DMS 273 (cell line): ENCODE results near the gene GALNT9.
A peak's percentile ranks its signal among the peaks of the same experiment; 100 is the strongest.

Experiments
- DNase-seq: peaks from one replicate; lab custom pipeline; 2025; ENCODE audit not compliant: unreplicated experiment; lab: John Stamatoyannopoulos, UW

The GALNT9 gene

GRCh38 chr12:132327336-132328171 lies 1.8 kb downstream of the GALNT9 start:
- peak; percentile 36 for DNase-seq

GRCh38 chr12:132326646-132327045 lies 2.7 kb downstream of the GALNT9 start:
- no peak for DNase-seq

GRCh38 chr12:132325733-132326130 lies 3.7 kb downstream of the GALNT9 start:
- no peak for DNase-seq

GRCh38 chr12:132324841-132325732 lies 4.3 kb downstream of the GALNT9 start:
- DNase-seq, result no peak

- DNase-seq, result no peak
These were observed 5.2 kb downstream of the GALNT9 start for GRCh38 chr12:132324173-132324572.

- no peak for DNase-seq
These were observed 6.0 kb downstream of the GALNT9 start for GRCh38 chr12:132323171-132324010.

GRCh38 chr12:132322206-132323132 lies 6.9 kb downstream of the GALNT9 start:
- no peak for DNase-seq

- no peak for DNase-seq
These were observed 7.9 kb downstream of the GALNT9 start for GRCh38 chr12:132321321-132322118.

GRCh38 chr12:132320767-132321211 lies 8.6 kb downstream of the GALNT9 start:
- DNase-seq, result no peak

- no peak for DNase-seq
These were observed 9.3 kb downstream of the GALNT9 start for GRCh38 chr12:132319991-132320570.

GRCh38 chr12:132319359-132319950 lies 9.9 kb downstream of the GALNT9 start:
- DNase-seq, result no peak

- DNase-seq, result no peak
These were observed 10.8 kb downstream of the GALNT9 start for GRCh38 chr12:132318618-132319033.

GRCh38 chr12:132318135-132318534 lies 11.3 kb downstream of the GALNT9 start:
- DNase-seq, result no peak

- DNase-seq, result no peak
These were observed 12.0 kb downstream of the GALNT9 start for GRCh38 chr12:132317233-132317938.

GRCh38 chr12:132316497-132317232 lies 12.7 kb downstream of the GALNT9 start:
- DNase-seq, result no peak

GRCh38 chr12:132315951-132316350 lies 13.4 kb downstream of the GALNT9 start:
- no peak for DNase-seq

- DNase-seq, result no peak
These were observed 13.9 kb downstream of the GALNT9 start for GRCh38 chr12:132315507-132315906.
